Sigmoid colon (tissue), 7 donors: ENCODE data around the gene INAFM2. TPM values are rescaled to one million over a fixed set of nuclear protein-coding genes. Genes with fewer than 3 reads are reported as not detected.

Source experiments
- DNase-seq: peaks from one replicate; pipeline ENCODE4 v3.0.0-alpha.2; 2019
- H3K27ac ChIP-seq, 4 donors: fragments of 200-600 bp; sonication (generic); one replicate each; pipeline ENCODE4 v1.5.1; 2016 to 2019; ENCODE audit warnings: mild to moderate bottlenecking in 1 of 4
- H3K27me3 ChIP-seq, 3 donors: fragments of 200-600 bp; sonication (generic); one replicate each; pipeline ENCODE4 v1.5.1; 2019; ENCODE audit warnings: mild to moderate bottlenecking in 1 of 3
- H3K36me3 ChIP-seq, 4 donors: fragments of 200-600 bp; sonication (generic); one replicate each; pipeline ENCODE4 v1.5.1; 2016 to 2019
- H3K4me1 ChIP-seq, 4 donors: fragments of 200-600 bp; sonication (generic); one replicate each; pipeline ENCODE4 v1.5.1; 2017 to 2019
- H3K4me3 ChIP-seq, 4 donors: fragments of 200-600 bp; sonication (generic); one replicate each; pipeline ENCODE4 v1.5.1; 2017 to 2019; ENCODE audit warnings: mild to moderate bottlenecking in 2 of 4, moderate library complexity in 1 of 4
- H3K9me3 ChIP-seq, 4 donors: fragments of 200-600 bp in 3 of 4; sonication (generic) in 3 of 4; one replicate each; pipeline versions ENCODE4 v1.5.1 to v1.6.1; 2013 to 2019
- EP300 ChIP-seq, 4 donors: sonication (generic); formaldehyde crosslinking; IDR thresholded peaks; one replicate each; pipeline ENCODE4 v1.6.1; 2017; ENCODE audit warnings: antibody characterized with exemption in 4 of 4
- POLR2A ChIP-seq, 2 donors: fragments of 450-650 bp; IDR thresholded peaks; one replicate each; pipeline ENCODE4 v1.6.1; 2016; ENCODE audit warnings: antibody characterized with exemption in 2 of 2, mild to moderate bottlenecking in 2 of 2, moderate library complexity in 2 of 2
- POLR2AphosphoS5 ChIP-seq, 4 donors: sonication (generic); formaldehyde crosslinking; IDR thresholded peaks; one replicate each; pipeline ENCODE4 v1.6.1; 2017; ENCODE audit warnings: antibody characterized with exemption in 4 of 4
- WGBS, 2 donors: extraction: QIAGEN DNeasy Blood & Tissue Kit; methylation state at CpG; one replicate each; pipeline ENCODE4 v1.1.7; 2013; 5-methylcytosine and 5-hydroxymethylcytosine counted together
- intact Hi-C: fragments of 100-400 bp; cut with DNase I; formaldehyde crosslinking; loops from one replicate; pipeline ENCODE4 v1.15.1; 2023
- polyA plus RNA-seq, 3 donors: library from polyadenylated mRNA; stranded (reverse); fragments of 200-250 nt; gene quantifications; one replicate each; pipeline ENCODE4 v1.2.3, GENCODE V29; 2013
- total RNA-seq, 4 donors: library from RNA; depleted of rRNA; stranded (reverse); fragments of >200 nt; gene quantifications; one replicate each; pipeline ENCODE4 v1.1.0, GENCODE V29; 2016
- TF ChIP-seq, protein P1 (sequence below), 4 experiments: fragments of 450-650 bp in 3 of 4; fragments of 200-600 bp in 1 of 4; IDR thresholded peaks; one replicate each; pipeline ENCODE4 v1.5.1; 2016 to 2019; ENCODE audit warnings: antibody characterized with exemption in 4 of 4, mild to moderate bottlenecking in 3 of 4, moderate library complexity in 2 of 4
- donor health status: healthy with polysubstance abuse.
- donor health status: Bipolar disorder and iron deficiency.
- donor health status: healthy.

INAFM2 gene
- total and polyA plus RNA-seq, 7 donors, result 6.6 to 63.1 (median 41.0) TPM

DNA sequence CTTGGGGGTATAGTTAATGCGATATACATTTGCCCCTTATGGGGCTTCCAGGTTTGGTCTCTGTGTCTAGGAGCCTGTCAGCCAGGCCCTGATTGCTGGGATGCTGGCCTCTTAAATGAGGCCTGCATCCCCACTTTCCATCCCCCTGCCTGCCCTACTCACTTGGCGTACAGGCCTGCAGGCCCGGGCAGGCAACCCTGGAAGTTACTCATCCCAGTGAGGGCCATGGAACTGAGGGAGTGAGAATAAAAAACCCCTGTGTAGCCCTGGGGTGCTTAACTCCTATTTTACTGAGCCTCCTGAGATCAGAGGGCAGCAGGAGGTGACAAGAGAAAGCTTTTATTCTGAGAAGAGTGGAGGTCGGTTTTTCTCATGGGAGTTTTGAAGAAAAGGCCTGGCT lies 36.5 kb downstream of the INAFM2 start:
- intact Hi-C loops, result no loop called here
- Histone ChIP-seq H3K36me3 (no peaks in the 10 kb centered on the region), H3K4me3 (no peak overlapping the region), H3K4me1 (peaks cover 0 to 13% (median 12%) of the 10 kb centered on the region in 4 donors), H3K27ac (no peak overlapping the region), H3K9me3 (no peaks in the 10 kb centered on the region), H3K27me3 (no peaks in the 10 kb centered on the region)
- TF ChIP-seq POLR2A (IDR thresholded peaks at IDR 0.05), result no peak
- TF ChIP-seq POLR2AphosphoS5 (IDR thresholded peaks at IDR 0.05), result no peak
- TF ChIP-seq EP300 (IDR thresholded peaks at IDR 0.05), result no peak
- TF ChIP-seq, protein P1, sequence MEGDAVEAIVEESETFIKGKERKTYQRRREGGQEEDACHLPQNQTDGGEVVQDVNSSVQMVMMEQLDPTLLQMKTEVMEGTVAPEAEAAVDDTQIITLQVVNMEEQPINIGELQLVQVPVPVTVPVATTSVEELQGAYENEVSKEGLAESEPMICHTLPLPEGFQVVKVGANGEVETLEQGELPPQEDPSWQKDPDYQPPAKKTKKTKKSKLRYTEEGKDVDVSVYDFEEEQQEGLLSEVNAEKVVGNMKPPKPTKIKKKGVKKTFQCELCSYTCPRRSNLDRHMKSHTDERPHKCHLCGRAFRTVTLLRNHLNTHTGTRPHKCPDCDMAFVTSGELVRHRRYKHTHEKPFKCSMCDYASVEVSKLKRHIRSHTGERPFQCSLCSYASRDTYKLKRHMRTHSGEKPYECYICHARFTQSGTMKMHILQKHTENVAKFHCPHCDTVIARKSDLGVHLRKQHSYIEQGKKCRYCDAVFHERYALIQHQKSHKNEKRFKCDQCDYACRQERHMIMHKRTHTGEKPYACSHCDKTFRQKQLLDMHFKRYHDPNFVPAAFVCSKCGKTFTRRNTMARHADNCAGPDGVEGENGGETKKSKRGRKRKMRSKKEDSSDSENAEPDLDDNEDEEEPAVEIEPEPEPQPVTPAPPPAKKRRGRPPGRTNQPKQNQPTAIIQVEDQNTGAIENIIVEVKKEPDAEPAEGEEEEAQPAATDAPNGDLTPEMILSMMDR (IDR thresholded peaks at IDR 0.05), result no peak
- DNase-seq, result no peak
- 95 to 97% methylated on average over 4 of the region's 4 CpGs for WGBS, 2 donors

DNA sequence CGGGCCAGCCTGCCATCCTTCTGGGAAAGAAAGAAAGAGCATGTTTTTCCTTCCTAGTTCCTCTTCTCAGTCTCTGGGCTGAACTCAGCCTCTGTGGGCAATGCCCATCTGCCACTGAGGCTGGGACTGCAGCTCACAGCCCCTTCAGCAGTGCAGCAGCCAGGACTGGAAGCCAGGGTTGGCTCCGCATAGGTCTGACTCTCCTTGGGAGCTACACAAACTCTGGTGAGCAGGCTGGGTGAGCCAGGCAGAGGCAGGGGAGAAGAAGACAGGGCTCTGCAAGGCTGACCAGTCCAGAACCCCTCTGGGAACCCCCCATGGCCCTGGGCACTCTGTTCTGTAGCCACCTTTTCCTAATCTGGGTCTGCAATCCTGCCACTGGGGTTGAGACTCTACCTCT lies 38.1 kb downstream of the INAFM2 start:
- H3K9me3 ChIP-seq, result no peaks in the 10 kb centered on the region
- no peaks in the 10 kb centered on the region for H3K27me3 ChIP-seq
- H3K4me1 ChIP-seq, result peaks cover 0 to 18% (median 14%) of the 10 kb centered on the region in 4 donors
- intact Hi-C loops, result no loop called here
- no peak for DNase-seq
- H3K4me3 ChIP-seq, result no peak overlapping the region
- WGBS, 2 donors, result 91 to 95% methylated on average over 2 of the region's 2 CpGs
- no peak overlapping the region for H3K27ac ChIP-seq
- TF ChIP-seq, protein P1 (IDR thresholded peaks at IDR 0.05), result no peak
- TF ChIP-seq EP300 (IDR thresholded peaks at IDR 0.05), result no peak
- TF ChIP-seq POLR2AphosphoS5 (IDR thresholded peaks at IDR 0.05), result no peak
- TF ChIP-seq POLR2A (IDR thresholded peaks at IDR 0.05), result no peak
- H3K36me3 ChIP-seq, result no peaks in the 10 kb centered on the region

DNA sequence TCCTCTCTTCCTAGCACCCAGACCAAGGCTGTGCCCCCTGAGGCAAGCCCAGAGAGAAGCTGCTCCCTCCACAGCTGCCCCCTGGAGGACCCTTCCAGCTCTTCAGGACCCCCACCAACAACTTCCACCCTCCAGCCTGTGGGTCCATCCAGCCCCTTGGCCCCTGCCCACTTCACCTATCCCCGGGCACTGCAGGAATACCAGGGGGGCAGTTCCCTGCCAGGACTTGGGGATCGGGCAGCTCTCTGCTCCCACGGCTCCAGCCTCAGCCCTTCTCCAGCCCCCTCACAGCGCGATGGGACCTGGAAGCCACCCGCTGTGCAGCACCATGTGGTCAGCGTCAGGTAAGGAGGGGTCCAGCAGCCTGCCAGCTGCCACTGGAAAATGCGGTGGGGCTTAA lies 40.1 kb downstream of the INAFM2 start:
- no peaks in the 10 kb centered on the region for H3K9me3 ChIP-seq
- no peaks in the 10 kb centered on the region for H3K36me3 ChIP-seq
- intact Hi-C loops, result no loop called here
- H3K27ac ChIP-seq, result no peak overlapping the region
- H3K4me1 ChIP-seq, result peaks cover 0 to 26% (median 23%) of the 10 kb centered on the region in 4 donors
- H3K4me3 ChIP-seq, result no peak overlapping the region
- H3K27me3 ChIP-seq, result no peaks in the 10 kb centered on the region
- DNase-seq, result no peak
- no peak for TF ChIP-seq POLR2AphosphoS5 (IDR thresholded peaks at IDR 0.05)
- TF ChIP-seq EP300 (IDR thresholded peaks at IDR 0.05), result no peak
- TF ChIP-seq, protein P1 (IDR thresholded peaks at IDR 0.05), result no peak
- TF ChIP-seq POLR2A (IDR thresholded peaks at IDR 0.05), result no peak
- 86 to 92% methylated on average over 8 of the region's 8 CpGs for WGBS, 2 donors

DNA sequence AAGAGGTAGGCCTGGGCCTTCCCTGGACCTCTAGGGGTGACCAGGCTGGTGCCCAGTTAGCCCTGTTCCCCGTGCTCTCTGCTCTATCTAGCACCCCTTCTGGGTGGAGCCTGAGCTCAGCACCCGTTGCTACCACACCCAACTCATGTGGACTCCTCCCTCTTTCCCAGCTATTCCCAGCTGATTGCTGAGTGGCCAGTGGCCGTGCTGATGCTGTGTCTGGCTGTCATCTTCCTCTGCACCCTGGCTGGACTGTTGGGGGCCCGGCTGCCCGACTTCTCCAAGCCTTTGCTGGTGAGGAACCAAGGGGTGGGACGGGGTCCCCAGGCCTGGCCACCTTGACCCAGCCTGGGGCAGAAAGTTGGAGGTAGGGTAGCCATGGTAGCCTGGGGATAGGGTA lies 40.8 kb downstream of the INAFM2 start:
- DNase-seq, result no peak
- no peak for TF ChIP-seq POLR2AphosphoS5 (IDR thresholded peaks at IDR 0.05)
- TF ChIP-seq POLR2A (IDR thresholded peaks at IDR 0.05), result no peak
- no peak for TF ChIP-seq EP300 (IDR thresholded peaks at IDR 0.05)
- TF ChIP-seq, protein P1 (IDR thresholded peaks at IDR 0.05), result no peak
- intact Hi-C loops, result no loop called here
- H3K9me3 ChIP-seq, result no peaks in the 10 kb centered on the region
- WGBS, 2 donors, result 54 to 67% methylated on average over 6 of the region's 6 CpGs
- H3K27me3 ChIP-seq, result no peaks in the 10 kb centered on the region
- H3K4me1 ChIP-seq, result peaks cover 0 to 23% (median 21%) of the 10 kb centered on the region in 4 donors
- no peak overlapping the region for H3K27ac ChIP-seq
- no peak overlapping the region for H3K4me3 ChIP-seq
- H3K36me3 ChIP-seq, result no peaks in the 10 kb centered on the region

DNA sequence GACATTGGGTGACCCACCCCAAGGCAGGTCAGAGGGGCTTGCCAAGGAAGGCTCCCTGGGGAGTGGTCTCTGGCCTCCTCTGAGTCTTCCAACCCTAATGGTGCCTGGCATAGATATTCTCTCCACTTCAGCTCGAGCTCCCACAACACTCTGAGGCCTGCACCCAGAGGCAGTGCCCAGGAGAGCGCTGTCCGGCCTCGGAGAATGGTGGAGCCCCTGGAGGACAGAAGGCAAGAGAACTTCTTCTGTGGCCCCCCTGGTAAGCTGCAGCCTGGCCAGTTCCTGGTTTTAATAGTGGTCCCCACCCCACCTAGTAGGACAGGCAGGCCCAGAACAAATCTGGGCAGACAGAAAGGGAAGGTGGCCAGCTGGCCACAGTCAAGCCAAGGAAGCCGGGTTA lies 41.5 kb downstream of the INAFM2 start:
- Histone ChIP-seq H3K36me3 (no peaks in the 10 kb centered on the region), H3K27me3 (no peaks in the 10 kb centered on the region), H3K27ac (no peak overlapping the region), H3K4me3 (no peak overlapping the region), H3K9me3 (no peaks in the 10 kb centered on the region), H3K4me1 (peaks cover 0 to 23% (median 21%) of the 10 kb centered on the region in 4 donors)
- TF ChIP-seq, protein P1 (IDR thresholded peaks at IDR 0.05), result no peak
- TF ChIP-seq POLR2AphosphoS5 (IDR thresholded peaks at IDR 0.05) (no peak), POLR2A (IDR thresholded peaks at IDR 0.05) (no peak), EP300 (IDR thresholded peaks at IDR 0.05) (no peak)
- WGBS, 2 donors, result 92 to 95% methylated on average over 5 of the region's 5 CpGs
- DNase-seq, result no peak
- intact Hi-C loops, result no loop called here
